GM19023 (cell line): ENCODE data around the gene SLC1A2.

Experiments used
- ATAC-seq: cut with Tn5 transposase; IDR thresholded peaks from one replicate; pipeline ENCODE4 v1.9.1; 2021; ENCODE audit warnings: mild to moderate bottlenecking, moderate library complexity; ENCODE audit not compliant: unreplicated experiment

SLC1A2 gene

GRCh38 chr11:35277827-35278226 lies 141.5 kb downstream of the SLC1A2 start:
- ATAC-seq: no peak

GRCh38 chr11:35276396-35277145 lies 142.8 kb downstream of the SLC1A2 start:
- ATAC-seq: no peak

- no peak for ATAC-seq
Observed at GRCh38 chr11:35275786-35276170, 143.6 kb downstream of the SLC1A2 start.

- no peak for ATAC-seq
Observed at GRCh38 chr11:35274909-35275785, 144.2 kb downstream of the SLC1A2 start.

GRCh38 chr11:35272391-35272902 lies 146.9 kb downstream of the SLC1A2 start:
- peak; percentile 87 for ATAC-seq

GRCh38 chr11:35271031-35271430 lies 148.3 kb downstream of the SLC1A2 start:
- no peak for ATAC-seq

- no peak for ATAC-seq
Observed at GRCh38 chr11:35270342-35270741, 149.0 kb downstream of the SLC1A2 start.

- no peak for ATAC-seq
Observed at GRCh38 chr11:35267504-35267903, 151.9 kb downstream of the SLC1A2 start.

GRCh38 chr11:35265755-35266454 lies 153.5 kb downstream of the SLC1A2 start:
- ATAC-seq: no peak

GRCh38 chr11:35262735-35263134 lies 156.6 kb downstream of the SLC1A2 start:
- ATAC-seq: no peak

GRCh38 chr11:35262056-35262455 lies 157.3 kb downstream of the SLC1A2 start:
- ATAC-seq: no peak

GRCh38 chr11:35261197-35261596 lies 158.2 kb downstream of the SLC1A2 start:
- ATAC-seq: no peak

GRCh38 chr11:35260342-35260985 lies 158.9 kb downstream of the SLC1A2 start:
- no peak for ATAC-seq

- ATAC-seq: no peak
Observed at GRCh38 chr11:35259529-35259928, 159.8 kb downstream of the SLC1A2 start.

GRCh38 chr11:35257281-35257680 lies 162.1 kb downstream of the SLC1A2 start:
- peak; percentile 98 for ATAC-seq

GRCh38 chr11:35256296-35256695 lies 163.1 kb downstream of the SLC1A2 start:
- no peak for ATAC-seq

GRCh38 chr11:35255514-35255913 lies 163.8 kb downstream of the SLC1A2 start:
- ATAC-seq: no peak

GRCh38 chr11:35253237-35253636 lies 166.1 kb downstream of the SLC1A2 start:
- ATAC-seq: no peak

- no peak for ATAC-seq
Observed at GRCh38 chr11:35250621-35251020, 168.7 kb downstream of the SLC1A2 start.

GRCh38 chr11:35250192-35250591 lies 169.2 kb downstream of the SLC1A2 start:
- no peak for ATAC-seq
